ENCODE results near the gene HTRA1. TPM values are rescaled to one million over a fixed set of nuclear protein-coding genes. Genes with fewer than 3 reads are reported as not detected.

Gene HTRA1
- total and polyA plus RNA-seq, 7 donors: 11.4 to 30.8 (median 11.8) TPM

- Histone ChIP-seq H3K4me1 (peaks cover 26% of the 10 kb centered on the region), H3K27me3 (ENCODE audit: insufficient read depth in 3 of 3, low read length in 2 of 3) (no peaks in the 10 kb centered on the region), H3K9me3 (no peaks in the 10 kb centered on the region), H3K36me3 (ENCODE audit: insufficient read depth in 1 of 2, low read depth in 1 of 2) (no peaks in the 10 kb centered on the region), H3K4me3 (peak overlapping the region; percentile 76), H3K27ac (peak overlapping the region; percentile 61)
- DNase-seq (peak; percentile 77 to 81), ATAC-seq (peak; percentile 54 to 79 (median 62))
- intact Hi-C loops (cut with DNase I): loop anchor here in 1 of 2 donors (10.0 kb wide), 1 partner anchor 102 kb away; the partner anchor contains the start of gene DMBT1
- TF ChIP-seq CTCF (IDR thresholded peaks at IDR 0.05): no peak
- WGBS, 3 donors: 4 to 7% (median 4%) methylated on average over 47 of the region's 47 CpGs
These were observed 1.4 kb downstream of the HTRA1 start for GRCh38 chr10:122462533-122463465.

GRCh38 chr10:122463466-122464249, 2.3 kb downstream of the HTRA1 start:
- H3K27ac ChIP-seq: peak overlapping the region; percentile 61
- H3K4me3 ChIP-seq: peak overlapping the region; percentile 76
- ATAC-seq (no peak), DNase-seq (no peak)
- TF ChIP-seq CTCF (IDR thresholded peaks at IDR 0.05): no peak
- 44 to 65% (median 56%) methylated on average over 17 of the region's 17 CpGs for WGBS, 3 donors
- intact Hi-C loops (cut with DNase I): loop anchor here in 1 of 2 donors (10.0 kb wide), 1 partner anchor 101 kb away; the partner anchor contains the start of gene DMBT1
- no peaks in the 10 kb centered on the region for H3K36me3 ChIP-seq (ENCODE audit: insufficient read depth in 1 of 2, low read depth in 1 of 2)
- no peaks in the 10 kb centered on the region for H3K27me3 ChIP-seq (ENCODE audit: insufficient read depth in 3 of 3, low read length in 2 of 3)
- H3K9me3 ChIP-seq: no peaks in the 10 kb centered on the region
- H3K4me1 ChIP-seq: peaks cover 26% of the 10 kb centered on the region

GRCh38 chr10:122464250-122464510, 2.8 kb downstream of the HTRA1 start:
- Histone ChIP-seq H3K9me3 (no peaks in the 10 kb centered on the region), H3K36me3 (ENCODE audit: insufficient read depth in 1 of 2, low read depth in 1 of 2) (no peaks in the 10 kb centered on the region), H3K4me1 (peaks cover 27% of the 10 kb centered on the region), H3K27me3 (ENCODE audit: insufficient read depth in 3 of 3, low read length in 2 of 3) (no peaks in the 10 kb centered on the region), H3K4me3 (peak overlapping the region; percentile 7), H3K27ac (no peak overlapping the region)
- ATAC-seq (no peak), DNase-seq (no peak)
- TF ChIP-seq CTCF (IDR thresholded peaks at IDR 0.05): no peak
- intact Hi-C loops (cut with DNase I): loop anchor here in 1 of 2 donors (10.0 kb wide), 1 partner anchor 101 kb away; the partner anchor contains the start of gene DMBT1
- 29 to 59% (median 56%) methylated on average over 4 of the region's 4 CpGs for WGBS, 3 donors

GRCh38 chr10:122464586-122464985, 3.2 kb downstream of the HTRA1 start:
- no peaks in the 10 kb centered on the region for H3K9me3 ChIP-seq
- ATAC-seq: peak in 3 of 4 donors; percentile 16 to 46 (median 45)
- intact Hi-C loops (cut with DNase I): loop anchor here in 1 of 2 donors (10.0 kb wide), 1 partner anchor 100 kb away; the partner anchor contains the start of gene DMBT1
- peaks cover 31% of the 10 kb centered on the region for H3K4me1 ChIP-seq
- 36 to 56% (median 47%) methylated on average over 11 of the region's 11 CpGs for WGBS, 3 donors
- TF ChIP-seq CTCF (IDR thresholded peaks at IDR 0.05): no peak
- DNase-seq: no peak
- H3K36me3 ChIP-seq (ENCODE audit: insufficient read depth in 1 of 2, low read depth in 1 of 2): no peaks in the 10 kb centered on the region
- H3K27me3 ChIP-seq (ENCODE audit: insufficient read depth in 3 of 3, low read length in 2 of 3): no peaks in the 10 kb centered on the region
- peak overlapping the region; percentile 7 for H3K4me3 ChIP-seq
- H3K27ac ChIP-seq: no peak overlapping the region

Data from psoas muscle (tissue), 8 donors.